ENCODE results near the gene WDR20.

WDR20 gene

DNA sequence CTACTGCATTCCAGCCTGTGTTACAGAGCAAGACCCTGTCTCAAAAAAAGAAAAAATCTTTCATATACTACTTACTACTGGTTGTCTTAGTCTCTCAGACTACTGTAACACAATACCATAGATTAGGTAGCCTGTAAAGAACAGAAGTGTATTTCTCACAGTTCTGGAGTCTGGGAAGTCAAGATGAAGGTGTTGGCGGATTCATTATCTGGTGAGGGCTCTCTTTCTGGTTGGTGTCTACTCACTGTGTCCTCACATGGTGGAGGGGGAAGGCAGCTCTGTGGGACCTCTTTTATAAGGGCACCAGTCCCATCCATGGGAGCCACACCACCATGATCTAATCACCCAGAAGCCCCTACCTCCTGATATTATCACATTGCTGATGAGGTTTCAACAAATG lies 14.4 kb downstream of the WDR20 start:
- H3K9me3 ChIP-seq (ENCODE audit: insufficient read depth, low read length) = no peaks in the 10 kb centered on the region
- peaks cover 83% of the 10 kb centered on the region for H3K79me2 ChIP-seq (ENCODE audit: insufficient read depth, low read length)
- H3K36me3 ChIP-seq (ENCODE audit: low read length) = no peaks in the 10 kb centered on the region

DNA sequence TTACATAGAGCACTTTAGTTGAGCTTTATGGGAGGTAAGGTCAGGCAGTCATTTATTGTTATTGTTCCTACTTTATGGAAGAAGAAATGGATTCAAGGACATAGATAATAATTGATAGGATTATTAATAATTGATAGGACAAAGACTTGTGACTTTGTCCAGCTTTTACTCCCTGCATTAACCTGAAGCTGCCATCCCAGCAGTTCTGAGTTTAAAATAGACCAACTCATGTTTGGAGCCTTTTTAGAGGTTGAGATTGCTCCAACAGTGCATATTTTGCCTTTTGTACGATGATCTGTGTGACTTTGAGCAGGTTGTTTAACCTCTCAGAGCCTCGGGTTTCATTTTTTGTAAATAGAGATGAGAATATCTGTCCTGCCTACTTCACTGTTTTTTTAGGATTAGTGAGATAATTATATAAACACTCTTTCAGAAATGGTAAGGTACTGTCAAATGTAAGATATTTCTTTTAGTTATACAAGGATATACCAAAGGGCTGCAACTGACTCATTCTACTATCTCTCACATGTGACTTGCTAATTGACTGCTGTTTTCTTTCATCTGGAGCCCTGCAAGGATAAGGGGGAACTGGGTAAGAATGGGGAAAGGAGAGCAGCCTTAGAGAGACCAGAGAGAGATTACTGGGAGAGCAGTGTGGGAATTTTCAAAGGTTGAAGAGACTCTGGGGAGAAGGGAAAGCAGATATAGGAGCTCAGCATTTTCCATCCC lies 15.3 kb downstream of the WDR20 start:
- peaks cover 83% of the 10 kb centered on the region for H3K79me2 ChIP-seq (ENCODE audit: insufficient read depth, low read length)
- no peaks in the 10 kb centered on the region for H3F3A ChIP-seq (ENCODE audit: insufficient read depth)
- no peaks in the 10 kb centered on the region for H4K20me1 ChIP-seq (ENCODE audit: low read depth, low read length)
- no peaks in the 10 kb centered on the region for H3K27me3 ChIP-seq (ENCODE audit: low read length)
- no peak overlapping the region for H3K9ac ChIP-seq (ENCODE audit: low read length)
- H3K36me3 ChIP-seq (ENCODE audit: low read length) = no peaks in the 10 kb centered on the region
- no peaks in the 10 kb centered on the region for H3K9me2 ChIP-seq (replicated peaks; ENCODE audit: insufficient read depth, low read length)
- H3K27ac ChIP-seq (ENCODE audit: low read depth, low read length) = no peak overlapping the region
- no peak overlapping the region for H3K4me3 ChIP-seq (ENCODE audit: insufficient read depth, low read length, poor library complexity, severe bottlenecking)
- TF ChIP-seq, protein P1, sequence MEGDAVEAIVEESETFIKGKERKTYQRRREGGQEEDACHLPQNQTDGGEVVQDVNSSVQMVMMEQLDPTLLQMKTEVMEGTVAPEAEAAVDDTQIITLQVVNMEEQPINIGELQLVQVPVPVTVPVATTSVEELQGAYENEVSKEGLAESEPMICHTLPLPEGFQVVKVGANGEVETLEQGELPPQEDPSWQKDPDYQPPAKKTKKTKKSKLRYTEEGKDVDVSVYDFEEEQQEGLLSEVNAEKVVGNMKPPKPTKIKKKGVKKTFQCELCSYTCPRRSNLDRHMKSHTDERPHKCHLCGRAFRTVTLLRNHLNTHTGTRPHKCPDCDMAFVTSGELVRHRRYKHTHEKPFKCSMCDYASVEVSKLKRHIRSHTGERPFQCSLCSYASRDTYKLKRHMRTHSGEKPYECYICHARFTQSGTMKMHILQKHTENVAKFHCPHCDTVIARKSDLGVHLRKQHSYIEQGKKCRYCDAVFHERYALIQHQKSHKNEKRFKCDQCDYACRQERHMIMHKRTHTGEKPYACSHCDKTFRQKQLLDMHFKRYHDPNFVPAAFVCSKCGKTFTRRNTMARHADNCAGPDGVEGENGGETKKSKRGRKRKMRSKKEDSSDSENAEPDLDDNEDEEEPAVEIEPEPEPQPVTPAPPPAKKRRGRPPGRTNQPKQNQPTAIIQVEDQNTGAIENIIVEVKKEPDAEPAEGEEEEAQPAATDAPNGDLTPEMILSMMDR (IDR thresholded peaks at IDR 0.05; ENCODE audit: insufficient read depth, low read length, poor library complexity, severe bottlenecking) = no peak
- no peak for TF ChIP-seq EZH2phosphoT487 (conservative IDR thresholded peaks at IDR 0.05; ENCODE audit: low read length)
- no peaks in the 10 kb centered on the region for H3K9me3 ChIP-seq (ENCODE audit: insufficient read depth, low read length)
- H2AFZ ChIP-seq (ENCODE audit: low read depth, low read length, severe bottlenecking) = no peak overlapping the region
- no peak overlapping the region for H3K4me2 ChIP-seq (ENCODE audit: low read depth, low read length, poor library complexity, severe bottlenecking)

More for the DNA sequence above, 14.4 kb downstream of the WDR20 start:
- TF ChIP-seq, protein P1 (IDR thresholded peaks at IDR 0.05; ENCODE audit: insufficient read depth, low read length, poor library complexity, severe bottlenecking) = no peak
- TF ChIP-seq EZH2phosphoT487 (conservative IDR thresholded peaks at IDR 0.05; ENCODE audit: low read length) = no peak
- Histone ChIP-seq H3K27me3 (ENCODE audit: low read length) (no peaks in the 10 kb centered on the region), H3K4me2 (ENCODE audit: low read depth, low read length, poor library complexity, severe bottlenecking) (no peak overlapping the region), H2AFZ (ENCODE audit: low read depth, low read length, severe bottlenecking) (no peak overlapping the region), H4K20me1 (ENCODE audit: low read depth, low read length) (no peaks in the 10 kb centered on the region), H3F3A (ENCODE audit: insufficient read depth) (no peaks in the 10 kb centered on the region), H3K27ac (ENCODE audit: low read depth, low read length) (no peak overlapping the region), H3K9me2 (replicated peaks; ENCODE audit: insufficient read depth, low read length) (no peaks in the 10 kb centered on the region), H3K9ac (ENCODE audit: low read length) (no peak overlapping the region), H3K4me3 (ENCODE audit: insufficient read depth, low read length, poor library complexity, severe bottlenecking) (no peak overlapping the region)

DNA sequence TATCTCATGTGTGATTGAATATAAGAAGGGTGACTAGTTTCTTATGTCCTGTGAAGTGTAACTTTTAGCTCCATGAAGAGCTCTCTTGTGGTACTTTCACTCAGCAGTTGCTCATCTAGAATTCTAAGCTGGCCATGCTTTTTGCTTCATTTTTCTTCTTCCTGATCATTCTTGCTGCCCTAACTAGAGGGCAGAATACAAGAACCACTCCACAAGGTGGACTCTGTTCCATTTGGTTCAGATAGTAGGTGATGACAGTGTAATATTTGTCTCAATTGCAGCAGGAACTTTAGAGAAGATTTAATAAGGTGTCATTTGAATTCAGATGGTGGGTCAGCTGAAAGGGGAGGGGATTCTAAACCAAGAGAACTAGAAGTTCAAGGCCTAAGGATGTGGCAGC lies 17.6 kb downstream of the WDR20 start:
- Histone ChIP-seq H3K79me2 (ENCODE audit: insufficient read depth, low read length) (peaks cover 78% of the 10 kb centered on the region), H3K27me3 (ENCODE audit: low read length) (no peaks in the 10 kb centered on the region), H3K27ac (ENCODE audit: low read depth, low read length) (no peak overlapping the region), H3K4me3 (ENCODE audit: insufficient read depth, low read length, poor library complexity, severe bottlenecking) (no peak overlapping the region), H4K20me1 (ENCODE audit: low read depth, low read length) (no peaks in the 10 kb centered on the region), H3K9ac (ENCODE audit: low read length) (no peak overlapping the region), H3K36me3 (ENCODE audit: low read length) (no peaks in the 10 kb centered on the region), H3F3A (ENCODE audit: insufficient read depth) (no peaks in the 10 kb centered on the region), H3K9me2 (replicated peaks; ENCODE audit: insufficient read depth, low read length) (no peaks in the 10 kb centered on the region), H3K4me2 (ENCODE audit: low read depth, low read length, poor library complexity, severe bottlenecking) (no peak overlapping the region), H3K9me3 (ENCODE audit: insufficient read depth, low read length) (no peaks in the 10 kb centered on the region), H2AFZ (ENCODE audit: low read depth, low read length, severe bottlenecking) (no peak overlapping the region)
- TF ChIP-seq, protein P1 (IDR thresholded peaks at IDR 0.05; ENCODE audit: insufficient read depth, low read length, poor library complexity, severe bottlenecking) = no peak
- no peak for TF ChIP-seq EZH2phosphoT487 (conservative IDR thresholded peaks at IDR 0.05; ENCODE audit: low read length)
